ENCODE results near the gene PRIM2. TPM values are rescaled to one million over a fixed set of nuclear protein-coding genes. Genes with fewer than 3 reads are reported as not detected.

Gene PRIM2
- total and polyA plus RNA-seq, 2 of the 8 experiments (the other 6 are each of a cell fraction or from before 2014, with no cell fraction given), result 20.8 to 46.8 TPM

- TF ChIP-seq BACH1 (IDR thresholded peaks at IDR 0.05; ENCODE audit: low read length) (0 out of 2 replicates have a peak, but pooled peaks have one; percentile 15), JUND (IDR thresholded peaks at IDR 0.05; ENCODE audit: low read length) (0 out of 2 replicates have a peak, but pooled peaks have one; percentile 26), NANOG (IDR thresholded peaks at IDR 0.05; ENCODE audit: insufficient read depth, low read depth, low read length, poor library complexity, severe bottlenecking) (no peak), TEAD4 (IDR thresholded peaks at IDR 0.05; ENCODE audit: low read depth, low read length) (0 out of 2 replicates have a peak, but pooled peaks have one; percentile 14), EP300 (IDR thresholded peaks at IDR 0.05; ENCODE audit: borderline replicate concordance in 1 of 2, low read depth in 2 of 2, low read length in 2 of 2) (no peak), SIRT6 (IDR thresholded peaks at IDR 0.05; ENCODE audit: low read length) (no peak)
Observed at GRCh38 chr6:57316581-57317059, 810 bp upstream of the PRIM2 start (continued).

All from H1 (cell line).